SK-N-SH (cell line): ENCODE data around the gene HLA-DRB5. TPM values are rescaled to one million over a fixed set of nuclear protein-coding genes. Genes with fewer than 3 reads are reported as not detected.
"Not testable (repeated sequence)": the region's sequence is repeated elsewhere in the genome, so short reads cannot be mapped to it uniquely, and the experiment has no call there.

ENCODE experiments used
- CTCF ChIA-PET: fragments of 300-600, 350-600 bp; formaldehyde crosslinking; extraction: SDS; loops from one replicate; lab custom pipeline; 2021; lab: Yijun Ruan, JAX
- POLR2A ChIA-PET: fragments of 350-600 bp; sonication (Branson Sonifier 250); formaldehyde crosslinking; extraction: SDS; loops from one replicate; lab custom pipeline; 2020; ENCODE audit warnings: antibody characterized with exemption, inconsistent platforms; lab: Yijun Ruan, JAX
- DNase-seq: peaks from one replicate; pipeline ENCODE4 v3.0.0; 2012
- H2AFZ ChIP-seq: fragments of 200-600 bp; sonication (generic); 2 replicates; pipeline ENCODE4 v1.8.1; 2016; ENCODE audit warnings: antibody characterized with exemption, mild to moderate bottlenecking, low read depth
- H3F3A ChIP-seq: fragments of 200-600 bp; sonication (generic); replicated peaks from 2 replicates; pipeline ENCODE3; 2016; ENCODE audit warnings: antibody characterized with exemption, mild to moderate bottlenecking; ENCODE audit not compliant: insufficient read depth
- H3K27ac ChIP-seq, 2 experiments: fragments of 200-500 bp in 1 of 2; fragments of 200-600 bp in 1 of 2; sonication (Bioruptor generic) in 1 of 2; sonication (generic), shearing (Covaris generic) in 1 of 2; 2 replicates each; pipeline versions ENCODE4 v1.5.1 to v1.6.1; 2014 to 2016; ENCODE audit warnings: low read depth in 2 of 2, inconsistent platforms in 1 of 2, low read length in 1 of 2, mild to moderate bottlenecking in 1 of 2, mixed read lengths in 1 of 2
- H3K27me3 ChIP-seq: fragments of 200-600 bp; sonication (generic), shearing (Covaris generic); 2 replicates; pipeline ENCODE4 v1.6.1; 2016; ENCODE audit warnings: mixed run types; ENCODE audit not compliant: insufficient read depth
- H3K36me3 ChIP-seq, 2 experiments: fragments of 200-500 bp in 1 of 2; fragments of 200-600 bp in 1 of 2; sonication (Bioruptor generic) in 1 of 2; sonication (generic) in 1 of 2; replicated peaks in 1 of 2; 2 replicates each; pipeline versions ENCODE3 to v1.5.1; 2014 to 2016; ENCODE audit warnings: low read length in 1 of 2, mild to moderate bottlenecking in 1 of 2; ENCODE audit not compliant: insufficient read depth in 2 of 2, control insufficient read depth in 1 of 2
- H3K4me1 ChIP-seq, 2 experiments: fragments of 200-500 bp in 1 of 2; fragments of 200-600 bp in 1 of 2; sonication (Bioruptor generic) in 1 of 2; sonication (generic), shearing (Covaris generic) in 1 of 2; 2 replicates each; pipeline versions ENCODE4 v1.5.1 to v1.6.1; 2014 to 2016; ENCODE audit warnings: low read depth in 1 of 2, low read length in 1 of 2, mixed run types in 1 of 2; ENCODE audit not compliant: insufficient read depth in 2 of 2, control insufficient read depth in 1 of 2
- H3K4me2 ChIP-seq: fragments of 200-600 bp; sonication (generic), shearing (Covaris generic); 2 replicates; pipeline ENCODE4 v1.6.1; 2017; ENCODE audit warnings: mixed run types
- H3K4me3 ChIP-seq, 2 experiments: fragments of 200-500 bp in 1 of 2; fragments of 200-600 bp in 1 of 2; sonication (Bioruptor generic) in 1 of 2; sonication (generic), shearing (Covaris generic) in 1 of 2; 2 replicates each; pipeline versions ENCODE4 v1.5.1 to v1.8.1; 2014 to 2016; ENCODE audit warnings: low read depth in 2 of 2, inconsistent platforms in 1 of 2, low read length in 1 of 2, mild to moderate bottlenecking in 1 of 2, mixed read lengths in 1 of 2, moderate library complexity in 1 of 2
- H3K79me2 ChIP-seq: fragments of 200-600 bp; sonication (generic); 2 replicates; pipeline ENCODE4 v1.8.1; 2017; ENCODE audit warnings: mild to moderate bottlenecking; ENCODE audit not compliant: insufficient read depth
- H3K9ac ChIP-seq: fragments of 200-600 bp; sonication (generic); 2 replicates; pipeline ENCODE4 v1.6.1; 2017; ENCODE audit warnings: mixed run types
- H3K9me2 ChIP-seq: fragments of 200-600 bp; sonication (generic); 2 replicates; pipeline ENCODE4 v1.6.1; 2017; ENCODE audit warnings: mixed run types
- H3K9me3 ChIP-seq: fragments of 200-600 bp; sonication (generic); 2 replicates; pipeline ENCODE4 v1.6.1; 2017; ENCODE audit warnings: mixed run types, mild to moderate bottlenecking, moderate library complexity
- H4K20me1 ChIP-seq: fragments of 200-600 bp; sonication (generic); 2 replicates; pipeline ENCODE4 v1.6.1; 2017; ENCODE audit warnings: mild to moderate bottlenecking, mixed run types; ENCODE audit not compliant: insufficient read depth
- FOXJ3 ChIP-seq: sonication (generic); formaldehyde crosslinking; IDR thresholded peaks from 2 replicates; pipeline ENCODE4 v1.5.1; 2020; ENCODE audit warnings: mild to moderate bottlenecking, missing genetic modification reagents
- GATA2 ChIP-seq: sonication (generic); formaldehyde crosslinking; IDR thresholded peaks from 2 replicates; pipeline ENCODE4 v1.5.0; 2020; ENCODE audit warnings: mild to moderate bottlenecking, missing genetic modification reagents
- MXI1 ChIP-seq: IDR thresholded peaks from 2 replicates; pipeline ENCODE4 v1.6.1; 2012; ENCODE audit warnings: mild to moderate bottlenecking, low read depth, low read length, improper control_type of control experiment
- POLR2AphosphoS5 ChIP-seq: IDR thresholded peaks from 2 replicates; pipeline ENCODE4 v1.6.1; 2012; ENCODE audit warnings: low read depth, low read length
- WGBS: methylation state at CpG from one replicate; pipeline ENCODE4 v1.1.6; 2017; ENCODE audit warnings: low lambda C conversion rate; 5-methylcytosine and 5-hydroxymethylcytosine counted together
- polyA plus RNA-seq, 3 experiments: library from polyadenylated mRNA; depleted of rRNA; stranded (reverse); fragments of >200 nt; gene quantifications; 2 replicates each; pipeline ENCODE4 v1.2.3, GENCODE V29; 2012
- small RNA-seq, 7 experiments: library from RNA; depleted of rRNA; stranded (forward); fragments of <200 nt; gene quantifications; one replicate each; pipeline ENCODE3, GENCODE V24; 2012
- TF ChIP-seq, protein P1 (sequence below): fragments of 200-600 bp; sonication (generic); IDR thresholded peaks from 2 replicates; pipeline ENCODE4 v1.6.1; 2017; ENCODE audit warnings: antibody characterized with exemption, mild to moderate bottlenecking, moderate library complexity

Gene HLA-DRB5
- polyA plus RNA-seq, 1 of the 3 experiments (the other 2 are of a cell fraction), result not detected

DNA sequence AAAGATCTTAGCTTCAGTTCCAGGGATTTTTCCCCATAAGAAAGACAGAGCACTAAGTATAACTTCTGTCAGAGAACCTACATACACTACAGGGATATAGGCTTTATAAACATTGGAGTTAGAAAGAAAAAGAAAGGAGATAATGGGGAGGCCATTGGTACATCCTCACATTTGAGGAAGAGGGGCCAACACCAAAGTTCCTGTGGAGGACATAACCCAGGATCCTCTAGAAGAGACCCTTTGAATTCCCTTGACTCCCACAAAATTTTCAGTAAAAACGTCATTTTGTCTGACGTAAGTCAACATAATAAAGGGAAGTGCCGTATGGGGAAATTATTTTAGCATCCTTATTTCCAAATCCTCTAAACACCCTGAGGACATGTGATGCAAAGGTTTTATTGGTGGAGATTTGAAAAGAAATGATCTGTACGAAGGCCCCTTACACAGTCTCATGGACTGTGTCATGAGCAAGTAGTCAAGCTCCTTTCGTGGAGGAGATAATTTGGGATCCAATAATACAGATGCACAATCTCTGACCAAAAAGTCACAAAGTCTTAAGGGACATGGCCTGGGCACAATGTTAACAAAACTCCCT is 57.2 kb downstream of the HLA-DRB5 start (continued):
- TF ChIP-seq FOXJ3 (CRISPR knock-in tag) (no peak), GATA2 (CRISPR knock-in tag) (no peak), MXI1 (no peak), POLR2AphosphoS5 (no peak)
- TF ChIP-seq, protein P1, sequence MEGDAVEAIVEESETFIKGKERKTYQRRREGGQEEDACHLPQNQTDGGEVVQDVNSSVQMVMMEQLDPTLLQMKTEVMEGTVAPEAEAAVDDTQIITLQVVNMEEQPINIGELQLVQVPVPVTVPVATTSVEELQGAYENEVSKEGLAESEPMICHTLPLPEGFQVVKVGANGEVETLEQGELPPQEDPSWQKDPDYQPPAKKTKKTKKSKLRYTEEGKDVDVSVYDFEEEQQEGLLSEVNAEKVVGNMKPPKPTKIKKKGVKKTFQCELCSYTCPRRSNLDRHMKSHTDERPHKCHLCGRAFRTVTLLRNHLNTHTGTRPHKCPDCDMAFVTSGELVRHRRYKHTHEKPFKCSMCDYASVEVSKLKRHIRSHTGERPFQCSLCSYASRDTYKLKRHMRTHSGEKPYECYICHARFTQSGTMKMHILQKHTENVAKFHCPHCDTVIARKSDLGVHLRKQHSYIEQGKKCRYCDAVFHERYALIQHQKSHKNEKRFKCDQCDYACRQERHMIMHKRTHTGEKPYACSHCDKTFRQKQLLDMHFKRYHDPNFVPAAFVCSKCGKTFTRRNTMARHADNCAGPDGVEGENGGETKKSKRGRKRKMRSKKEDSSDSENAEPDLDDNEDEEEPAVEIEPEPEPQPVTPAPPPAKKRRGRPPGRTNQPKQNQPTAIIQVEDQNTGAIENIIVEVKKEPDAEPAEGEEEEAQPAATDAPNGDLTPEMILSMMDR, result no peak
- TF ChIP-seq, all 33 proteins: peak for 0

DNA sequence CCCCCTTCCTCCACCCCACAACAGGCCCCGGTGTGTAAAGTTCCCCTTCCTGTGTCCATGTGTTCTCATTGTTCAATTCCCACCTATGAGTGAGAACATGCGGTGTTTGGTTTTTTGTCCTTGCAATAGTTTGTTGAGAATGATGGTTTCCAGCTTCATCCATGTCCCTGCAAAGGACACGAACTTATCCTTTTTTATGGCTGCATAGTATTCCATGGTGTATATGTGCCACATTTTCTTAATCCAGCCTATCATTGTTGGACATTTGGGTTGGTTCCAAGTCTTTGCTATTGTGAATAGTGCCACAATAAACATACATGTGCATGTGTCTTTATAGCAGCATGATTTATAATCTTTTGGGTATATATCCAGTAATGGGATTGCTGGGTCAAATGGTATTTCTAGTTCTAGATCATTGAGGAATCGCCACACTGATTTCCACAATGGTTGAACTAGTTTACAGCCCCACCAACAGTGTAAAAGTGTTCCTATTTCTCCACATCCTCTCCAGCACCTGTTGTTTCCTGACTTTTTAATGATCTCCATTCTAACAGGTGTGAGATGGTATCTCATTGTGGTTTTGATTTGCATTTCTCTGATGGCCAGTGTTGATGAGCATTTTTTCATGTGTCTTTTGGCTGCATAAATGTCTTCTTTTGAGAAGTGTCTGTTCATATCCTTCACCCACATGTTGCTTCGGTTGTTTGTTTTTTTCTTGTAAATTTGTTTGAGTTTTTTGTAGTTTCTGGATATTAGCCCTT is 62.2 kb downstream of the HLA-DRB5 start:
- H3K27me3 ChIP-seq, H3K36me3 ChIP-seq, POLR2A ChIA-PET, H3K27ac ChIP-seq, H3K9me3 ChIP-seq, H2AFZ ChIP-seq, H3K9ac ChIP-seq, H3K9me2 ChIP-seq, H3K4me2 ChIP-seq, H4K20me1 ChIP-seq, H3K4me3 ChIP-seq, H3F3A ChIP-seq, CTCF ChIA-PET, H3K4me1 ChIP-seq, DNase-seq, H3K79me2 ChIP-seq: not testable (repeated sequence)
- 12% methylated on average over 5 of the region's 5 CpGs for WGBS

Small RNAs within 50 kb of the gene (small RNA-seq; reads per million reads assigned to genes)
- 0 to 1.1 (median 0) reads per million in 7 experiments for gene RNU1-61P

Other genes with a start within 250 kb of the HLA-DRB5 start
- gene TSBP1, start 158.4 kb downstream of the HLA-DRB5 start, polyA plus RNA-seq (2012; rRNA removed), result not detected in 2 replicates
- gene BTNL2, start 123.1 kb downstream of the HLA-DRB5 start, polyA plus RNA-seq (2012; rRNA removed), result not detected in 2 replicates
- 0.10 TPM in 1 of 2 replicates, not detected in the other for gene HLA-DRA, start 90.4 kb downstream of the HLA-DRB5 start, polyA plus RNA-seq (2012; rRNA removed)
- gene HLA-DRB1, start 59.6 kb upstream of the HLA-DRB5 start, polyA plus RNA-seq (2012; rRNA removed), result not detected in 2 replicates
- gene HLA-DQA1, start 107.1 kb upstream of the HLA-DRB5 start, polyA plus RNA-seq (2012; rRNA removed), result not detected in 2 replicates
- not detected in 2 replicates for gene HLA-DQB1, start 136.4 kb upstream of the HLA-DRB5 start, polyA plus RNA-seq (2012; rRNA removed)
- not detected in 2 replicates for gene HLA-DQA2, start 211.1 kb upstream of the HLA-DRB5 start, polyA plus RNA-seq (2012; rRNA removed)
- not detected in 2 replicates for gene HLA-DQB2, start 233.2 kb upstream of the HLA-DRB5 start, polyA plus RNA-seq (2012; rRNA removed)